ENCODE data around the gene EPN1.

The EPN1 gene

DNA sequence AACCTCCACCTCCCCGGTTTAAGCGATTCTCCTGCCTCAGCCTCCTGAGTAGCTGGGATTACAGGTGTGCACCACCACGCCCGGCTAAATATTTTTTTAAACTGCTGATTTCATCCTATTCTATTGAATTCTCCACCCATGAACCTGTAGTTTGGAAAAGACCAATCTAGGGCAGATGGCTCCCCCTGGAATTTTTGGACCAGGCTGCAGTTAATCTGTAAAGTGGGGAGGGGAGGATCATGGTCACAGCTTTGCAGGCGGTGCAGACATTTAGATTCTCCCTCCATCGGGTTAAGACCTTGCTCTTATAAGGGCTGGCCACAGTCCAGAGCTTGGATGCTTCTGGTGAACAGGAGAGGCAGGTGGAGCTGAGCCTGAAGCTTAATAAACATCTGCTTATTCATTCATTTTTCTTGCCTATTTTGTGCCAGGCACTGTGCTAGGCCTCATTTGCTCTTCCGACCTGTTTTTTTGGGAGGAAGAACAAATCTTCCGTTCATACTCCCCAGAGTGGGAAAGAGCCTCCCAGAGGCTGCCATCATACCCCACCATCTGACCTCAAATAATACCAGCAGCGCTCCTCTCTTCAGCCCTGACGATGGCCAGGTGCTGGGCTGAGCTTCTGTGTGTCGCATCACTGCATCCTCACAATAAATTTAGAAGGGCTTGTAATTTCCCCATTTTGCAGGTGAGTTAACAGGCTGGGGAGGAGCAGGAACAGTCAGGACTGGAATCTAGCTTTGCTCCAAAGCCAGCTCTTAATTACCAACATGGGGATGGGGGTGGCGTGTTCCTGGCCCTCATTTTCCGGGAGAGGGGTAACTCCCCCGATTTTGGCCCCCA, 27.9 kb upstream of the EPN1 start:
- peak; percentile 62 for DNase-seq

- peak; percentile 91 for DNase-seq
Observed at GRCh38 chr19:55647732-55648584, 27.1 kb upstream of the EPN1 start, which contains the start of gene CCDC106. CCDC106 (plus strand) TSS chr19:55648212; CDS start chr19:55649047, 835 bp downstream.

DNA sequence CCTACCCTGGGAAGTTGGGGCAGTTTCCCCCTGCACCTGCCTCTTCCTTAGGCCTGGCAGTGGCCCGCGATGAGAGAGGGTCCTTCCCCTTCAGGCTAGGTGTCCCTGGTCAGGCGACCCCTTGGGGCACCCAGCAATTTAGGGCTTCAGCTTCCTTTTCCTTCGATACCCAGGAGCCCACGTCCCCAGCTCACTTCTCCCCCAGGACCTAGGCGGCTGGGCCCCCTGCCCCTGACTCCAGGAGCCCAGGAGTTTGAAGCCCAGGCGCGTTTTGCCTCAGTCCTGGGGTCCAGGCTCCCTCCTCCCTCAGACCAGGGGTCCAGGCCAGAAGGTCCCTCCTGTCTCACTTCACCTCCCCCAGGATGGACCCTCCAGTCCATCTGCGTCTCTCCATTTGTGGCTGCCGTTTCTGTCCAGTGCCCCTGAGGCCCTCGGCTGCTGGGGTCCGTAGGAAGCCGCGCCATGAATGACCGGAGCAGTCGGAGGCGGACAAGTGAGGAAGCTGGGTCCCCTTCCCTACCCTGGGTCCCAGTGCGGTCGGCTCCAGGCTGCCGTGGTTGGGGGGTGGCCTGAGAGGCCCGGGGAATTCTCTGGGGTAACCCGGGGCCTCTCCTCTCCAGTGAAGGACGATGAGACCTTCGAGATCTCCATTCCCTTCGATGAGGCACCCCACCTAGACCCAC, 26.3 kb upstream of the EPN1 start:
- no peak for DNase-seq

GRCh38 chr19:55649268-55650125, 25.5 kb upstream of the EPN1 start:
- no peak for DNase-seq

DNA sequence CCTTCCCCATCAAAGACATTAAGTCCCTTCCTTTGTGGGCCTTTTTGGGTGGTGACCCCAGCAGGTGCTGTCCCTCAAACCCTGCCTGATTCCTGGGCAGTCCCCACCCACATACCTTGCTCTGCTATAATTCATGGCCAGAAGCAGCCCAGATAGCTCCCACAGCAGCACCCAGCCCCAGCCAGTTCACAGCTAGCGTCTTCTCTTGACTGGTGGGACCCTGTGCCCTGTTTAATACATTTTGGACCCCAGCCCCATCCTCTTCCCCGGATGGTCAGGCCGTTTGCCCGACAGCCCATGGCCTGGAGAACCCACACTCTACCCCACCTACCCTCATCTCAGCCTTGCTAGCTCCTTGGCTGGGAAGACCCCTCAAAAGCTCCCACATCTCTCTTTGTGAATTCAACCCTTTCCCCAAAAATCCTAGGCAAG, 24.9 kb upstream of the EPN1 start:
- DNase-seq: no peak

- no peak for DNase-seq
Observed at GRCh38 chr19:55650602-55651230, 24.3 kb upstream of the EPN1 start.

GRCh38 chr19:55651236-55651635, 23.8 kb upstream of the EPN1 start:
- DNase-seq: no peak

DNA sequence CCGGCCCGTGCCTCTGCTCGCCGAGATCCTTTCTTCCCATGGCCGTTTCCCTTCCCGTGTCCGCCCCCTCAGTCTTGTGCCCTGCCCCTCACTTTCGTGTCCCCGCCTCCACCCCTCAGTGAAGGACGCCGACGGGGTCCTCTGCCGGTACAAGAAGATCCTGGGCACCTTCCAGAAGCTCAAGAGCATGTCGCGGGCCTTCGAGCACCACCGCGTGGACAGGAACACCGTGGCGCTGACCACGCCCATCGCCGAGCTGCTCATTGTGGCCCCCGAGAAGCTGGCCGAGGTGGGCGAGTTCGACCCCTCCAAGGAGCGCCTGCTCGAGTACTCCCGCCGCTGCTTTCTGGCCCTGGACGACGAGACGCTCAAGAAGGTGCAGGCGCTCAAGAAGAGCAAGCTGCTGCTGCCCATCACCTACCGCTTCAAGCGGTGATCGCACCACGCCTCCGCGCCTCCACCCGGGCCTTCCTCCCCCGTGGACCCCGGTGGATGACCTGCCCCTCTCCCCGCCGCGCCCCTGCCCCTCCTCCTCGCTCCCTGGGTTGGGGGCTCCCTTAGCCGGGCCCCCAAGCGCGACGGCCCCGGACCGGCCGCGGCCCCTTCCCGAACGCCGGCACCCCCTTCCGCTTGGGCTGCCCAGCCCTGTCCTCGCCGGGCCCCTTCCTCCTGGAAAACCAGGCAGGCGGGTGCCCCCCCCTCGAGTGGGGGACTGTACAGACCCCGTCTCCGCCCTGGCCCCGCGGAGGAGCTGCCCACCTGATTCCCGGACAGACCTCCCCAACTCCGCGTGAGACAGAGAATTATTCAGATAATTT, 22.5 kb upstream of the EPN1 start:
- no peak for DNase-seq

GRCh38 chr19:55653651-55654322, 21.2 kb upstream of the EPN1 start:
- peak; percentile 99 for DNase-seq

- DNase-seq: peak; percentile 99
Observed at GRCh38 chr19:55654323-55654867, 20.6 kb upstream of the EPN1 start.

DNA sequence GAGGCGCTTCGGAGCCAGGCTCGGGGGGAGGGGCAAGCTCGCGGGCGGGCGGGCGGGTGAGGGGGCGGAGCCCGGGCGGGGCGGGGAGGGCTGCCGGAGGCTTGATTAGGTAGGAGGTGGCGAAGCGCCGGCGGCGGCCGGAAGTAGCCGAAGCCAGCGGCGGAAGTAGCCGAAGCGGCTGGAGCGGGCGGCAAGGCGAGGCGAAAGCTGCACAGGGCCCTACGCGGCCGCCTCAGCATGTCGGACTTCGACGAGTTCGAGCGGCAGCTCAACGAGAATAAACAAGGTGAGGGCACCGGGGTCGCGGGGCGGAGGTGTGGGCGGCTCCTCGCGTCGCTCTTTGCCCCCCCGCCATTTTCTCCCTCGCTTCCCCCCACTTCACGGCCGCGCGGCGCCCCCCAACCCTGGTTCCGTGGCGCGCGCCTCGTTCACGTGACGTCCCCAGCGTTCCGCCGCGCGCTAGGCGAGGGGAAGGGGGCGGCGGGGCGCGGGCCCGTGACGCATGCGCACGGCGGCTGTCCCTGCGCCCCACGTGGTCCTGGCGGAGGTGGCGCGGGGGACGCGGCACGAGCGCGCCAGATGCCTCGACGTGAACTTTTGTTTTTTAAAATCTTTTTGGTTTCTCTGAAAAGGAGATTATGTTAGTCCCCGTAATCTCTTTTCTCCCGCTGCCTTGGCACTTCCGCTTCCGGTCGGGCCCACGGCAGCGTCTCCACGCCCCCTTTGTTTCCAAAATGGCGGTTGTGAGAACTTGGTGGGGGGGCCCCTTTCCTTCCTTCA, 20.0 kb upstream of the EPN1 start, which contains the start of gene U2AF2:
Gene U2AF2, plus strand, starts transcription at position 168 of the 780 bp plus-strand sequence. Its CDS starts 70 bp downstream, at position 238.
- peak; percentile 96 for DNase-seq

DNA sequence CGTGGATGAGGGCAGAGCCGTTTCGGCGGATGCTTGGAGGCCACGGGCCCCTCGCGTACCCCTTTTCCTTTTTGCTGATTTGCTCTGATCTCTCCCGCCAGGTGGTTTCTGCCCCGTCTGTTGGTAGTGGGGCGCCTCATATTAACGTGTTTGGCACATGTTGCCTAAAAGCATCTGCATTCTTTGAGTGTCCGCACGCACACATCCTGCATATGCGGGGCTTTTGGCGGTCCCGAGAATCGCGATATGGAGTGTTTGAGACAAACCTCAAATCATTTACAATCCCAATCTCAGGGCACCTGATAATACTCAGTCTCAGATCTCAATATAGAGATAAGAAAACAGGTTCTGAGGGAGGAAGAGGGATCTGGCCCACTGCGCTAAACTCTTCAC, 19.4 kb upstream of the EPN1 start:
- no peak for DNase-seq

DNA sequence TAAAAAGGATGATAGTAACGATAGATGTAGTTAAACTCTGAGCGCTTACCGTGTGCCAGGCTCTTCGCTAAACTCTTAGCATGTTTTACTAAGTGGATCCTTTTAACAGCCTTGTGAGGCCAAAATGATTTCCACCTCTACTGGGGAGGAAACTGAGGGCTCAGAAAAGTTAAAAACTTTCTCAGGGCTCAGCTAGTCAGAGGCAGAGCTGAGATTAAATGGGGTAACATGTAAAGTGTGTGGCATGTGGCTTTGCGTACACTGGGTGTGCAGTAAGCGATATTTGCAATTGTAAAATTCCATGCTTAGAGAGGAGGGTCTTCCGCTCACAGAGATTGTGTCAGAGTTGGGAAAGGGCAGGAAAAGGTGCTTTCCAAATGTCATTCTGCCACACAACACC, 18.5 kb upstream of the EPN1 start:
- DNase-seq: no peak

- DNase-seq: no peak
Observed at GRCh38 chr19:55656988-55657747, 17.9 kb upstream of the EPN1 start.

- no peak for DNase-seq
Observed at GRCh38 chr19:55658846-55659459, 16.1 kb upstream of the EPN1 start.

- DNase-seq: no peak
Observed at GRCh38 chr19:55659822-55660221, 15.2 kb upstream of the EPN1 start.

GRCh38 chr19:55660404-55660803, 14.6 kb upstream of the EPN1 start:
- no peak for DNase-seq

DNA sequence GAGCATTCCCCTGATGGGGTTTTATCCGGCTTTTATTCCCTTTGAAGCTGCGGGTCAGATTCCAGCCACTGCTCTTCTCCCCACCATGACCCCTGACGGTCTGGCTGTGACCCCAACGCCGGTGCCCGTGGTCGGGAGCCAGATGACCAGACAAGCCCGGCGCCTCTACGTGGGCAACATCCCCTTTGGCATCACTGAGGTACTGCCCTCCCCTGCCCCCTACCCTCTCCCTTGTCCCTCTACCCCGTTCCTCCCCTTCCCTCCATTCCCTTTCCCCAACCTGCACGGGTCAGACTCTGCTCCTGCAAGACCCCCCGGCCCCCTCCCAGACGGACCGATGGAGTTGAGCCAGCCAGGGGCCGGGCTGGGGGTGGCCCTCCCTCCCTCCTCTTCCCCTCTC, 14.0 kb upstream of the EPN1 start:
- no peak for DNase-seq
